ENCODE measurements around the gene ADGRF4. TPM values are rescaled to one million over a fixed set of nuclear protein-coding genes. Genes with fewer than 3 reads are reported as not detected.
A peak's percentile ranks its signal among the peaks of the same experiment; 100 is the strongest.

Gene ADGRF4
- total and polyA plus RNA-seq, 8 donors = 0.02 TPM; not detected in 7

DNA sequence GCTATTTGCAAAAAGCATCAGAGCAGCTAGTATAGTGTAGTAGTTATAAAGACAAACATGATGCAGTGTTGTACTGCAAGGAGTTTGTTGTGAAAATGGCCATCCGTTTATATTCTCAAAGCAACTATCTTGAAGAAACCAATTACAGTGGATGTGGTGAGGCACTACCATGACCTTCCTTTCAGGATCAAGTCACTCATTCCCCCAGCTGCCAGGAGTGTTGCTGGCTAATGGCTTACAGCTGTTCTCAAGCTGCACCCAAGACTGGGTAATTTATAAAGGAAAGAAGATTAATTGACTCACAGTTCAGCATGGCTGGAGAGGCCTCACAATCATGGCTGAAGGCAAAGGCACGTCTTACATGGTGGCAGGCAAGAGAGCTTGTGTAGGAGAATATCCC lies 29.0 kb downstream of the ADGRF4 start:
- no peaks in the 10 kb centered on the region for H3K4me1 ChIP-seq
- ATAC-seq (no peak), FAIRE-seq (no peak), DNase-seq (no peak)
- H3K27ac ChIP-seq = no peak overlapping the region
- no peaks in the 10 kb centered on the region for H3K36me3 ChIP-seq
- intact Hi-C loops (cut with DNase I) = no loop called here
- no peaks in the 10 kb centered on the region for H3K27me3 ChIP-seq
- TF ChIP-seq, protein P1, sequence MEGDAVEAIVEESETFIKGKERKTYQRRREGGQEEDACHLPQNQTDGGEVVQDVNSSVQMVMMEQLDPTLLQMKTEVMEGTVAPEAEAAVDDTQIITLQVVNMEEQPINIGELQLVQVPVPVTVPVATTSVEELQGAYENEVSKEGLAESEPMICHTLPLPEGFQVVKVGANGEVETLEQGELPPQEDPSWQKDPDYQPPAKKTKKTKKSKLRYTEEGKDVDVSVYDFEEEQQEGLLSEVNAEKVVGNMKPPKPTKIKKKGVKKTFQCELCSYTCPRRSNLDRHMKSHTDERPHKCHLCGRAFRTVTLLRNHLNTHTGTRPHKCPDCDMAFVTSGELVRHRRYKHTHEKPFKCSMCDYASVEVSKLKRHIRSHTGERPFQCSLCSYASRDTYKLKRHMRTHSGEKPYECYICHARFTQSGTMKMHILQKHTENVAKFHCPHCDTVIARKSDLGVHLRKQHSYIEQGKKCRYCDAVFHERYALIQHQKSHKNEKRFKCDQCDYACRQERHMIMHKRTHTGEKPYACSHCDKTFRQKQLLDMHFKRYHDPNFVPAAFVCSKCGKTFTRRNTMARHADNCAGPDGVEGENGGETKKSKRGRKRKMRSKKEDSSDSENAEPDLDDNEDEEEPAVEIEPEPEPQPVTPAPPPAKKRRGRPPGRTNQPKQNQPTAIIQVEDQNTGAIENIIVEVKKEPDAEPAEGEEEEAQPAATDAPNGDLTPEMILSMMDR (IDR thresholded peaks at IDR 0.05) = no peak
- no peak overlapping the region for H3K4me3 ChIP-seq
- WGBS, 2 donors = 40 to 53% methylated on average over 2 of the region's 2 CpGs
- H3K9me3 ChIP-seq = no peaks in the 10 kb centered on the region

DNA sequence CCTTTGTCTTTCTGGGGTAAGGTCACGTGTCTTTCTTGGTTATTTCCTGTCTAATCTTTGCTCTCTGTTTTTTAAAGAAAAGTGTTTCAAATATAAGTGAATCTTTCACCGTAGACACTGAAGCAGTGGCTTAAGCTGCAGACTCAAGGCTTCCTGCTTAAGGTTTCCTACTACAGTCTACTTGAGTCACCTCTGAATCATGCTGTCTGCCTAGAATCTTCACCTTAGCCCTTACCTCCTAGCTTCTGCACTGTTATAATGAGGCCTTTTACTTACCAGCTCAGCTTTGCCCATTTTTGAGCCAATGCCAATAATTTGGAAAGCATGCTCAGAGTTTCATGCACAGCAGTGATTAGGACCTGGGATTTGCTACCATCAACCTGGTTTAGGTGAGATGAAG lies 30.6 kb downstream of the ADGRF4 start:
- no peak overlapping the region for H3K4me3 ChIP-seq
- no peaks in the 10 kb centered on the region for H3K9me3 ChIP-seq
- WGBS, 2 donors = 29 to 38% methylated on average over 2 of the region's 2 CpGs
- FAIRE-seq (no peak), DNase-seq (no peak), ATAC-seq (no peak)
- intact Hi-C loops (cut with DNase I) = no loop called here
- TF ChIP-seq, protein P1 (IDR thresholded peaks at IDR 0.05) = no peak
- no peak overlapping the region for H3K27ac ChIP-seq
- H3K4me1 ChIP-seq = no peaks in the 10 kb centered on the region
- no peaks in the 10 kb centered on the region for H3K36me3 ChIP-seq
- H3K27me3 ChIP-seq = no peaks in the 10 kb centered on the region

DNA sequence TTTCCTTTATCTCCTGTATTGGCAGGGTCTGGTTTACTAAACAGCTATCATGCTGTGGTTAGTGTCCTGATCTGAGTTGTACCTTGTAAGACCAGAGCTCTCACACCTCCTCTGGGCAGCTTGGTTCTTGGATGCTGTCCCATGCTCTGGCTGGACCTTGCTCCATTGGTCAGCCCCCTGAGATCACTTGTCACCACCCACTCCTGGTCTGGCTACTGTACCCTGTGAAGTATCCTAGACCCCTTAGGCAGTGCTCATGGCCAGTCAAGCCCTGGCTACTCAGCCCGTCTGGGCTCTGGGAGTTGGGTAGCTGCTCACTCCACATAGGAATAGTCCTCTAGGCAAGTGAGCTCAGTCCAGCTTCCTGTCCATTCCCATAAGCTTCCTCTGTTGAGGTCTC lies 31.1 kb downstream of the ADGRF4 start:
- WGBS, 2 donors = 93 to 94% methylated on average over 1 of the region's 1 CpG
- H3K36me3 ChIP-seq = no peaks in the 10 kb centered on the region
- no peaks in the 10 kb centered on the region for H3K4me1 ChIP-seq
- H3K9me3 ChIP-seq = no peaks in the 10 kb centered on the region
- H3K27me3 ChIP-seq = no peaks in the 10 kb centered on the region
- H3K4me3 ChIP-seq = no peak overlapping the region
- FAIRE-seq = no peak
- intact Hi-C loops (cut with DNase I) = no loop called here
- TF ChIP-seq, protein P1 (IDR thresholded peaks at IDR 0.05) = no peak
- DNase-seq = no peak
- no peak for ATAC-seq
- no peak overlapping the region for H3K27ac ChIP-seq

DNA sequence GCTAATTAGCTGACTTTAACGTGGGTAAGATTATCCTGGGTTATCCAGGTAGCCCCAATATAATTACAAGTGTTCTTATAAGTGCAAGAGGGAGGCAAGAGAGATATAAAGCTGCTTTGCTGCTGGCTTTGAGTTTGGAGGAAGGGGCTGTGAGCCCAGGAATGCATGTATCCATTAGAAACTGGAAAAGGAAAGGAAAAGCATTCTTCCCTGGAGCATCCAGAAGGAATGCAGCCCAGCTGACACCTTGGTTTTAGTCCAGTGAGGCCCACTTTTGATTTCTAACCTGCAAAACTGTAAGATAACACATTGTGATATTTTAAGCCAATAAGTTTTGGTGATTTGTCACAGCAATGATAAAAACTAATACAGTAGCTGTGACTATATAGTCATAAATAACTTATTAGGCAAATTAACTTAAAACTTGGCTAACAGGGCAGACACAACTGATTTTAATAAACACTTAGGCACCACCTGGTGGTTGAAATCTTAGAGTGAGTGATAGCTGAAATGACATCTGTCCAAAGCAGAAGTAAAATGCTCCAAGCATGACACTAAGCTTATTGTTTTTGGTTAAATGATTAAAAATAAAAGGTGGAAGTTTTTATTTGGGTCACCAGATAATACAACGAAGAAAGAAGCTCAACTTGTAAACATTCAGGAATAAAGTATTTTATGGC lies 35.6 kb downstream of the ADGRF4 start:
- H3K27me3 ChIP-seq = no peaks in the 10 kb centered on the region
- WGBS, 2 donors = 15 to 19% methylated on average over 2 of the region's 2 CpGs
- no peaks in the 10 kb centered on the region for H3K9me3 ChIP-seq
- H3K36me3 ChIP-seq = no peaks in the 10 kb centered on the region
- intact Hi-C loops (cut with DNase I) = loop anchor here in 1 of 3 donors (10.0 kb wide), 1 partner anchor 99 kb away; no protein-coding TSS in a partner anchor
- no peak overlapping the region for H3K27ac ChIP-seq
- DNase-seq = no peak
- H3K4me1 ChIP-seq = no peaks in the 10 kb centered on the region
- TF ChIP-seq, protein P1 (IDR thresholded peaks at IDR 0.05) = peak in 3 of 4 donors; percentile 17 to 33 (median 28)
- H3K4me3 ChIP-seq = no peak overlapping the region
- no peak for FAIRE-seq
- ATAC-seq = peak in 3 of 4 donors; percentile 55 to 61 (median 56)

DNA sequence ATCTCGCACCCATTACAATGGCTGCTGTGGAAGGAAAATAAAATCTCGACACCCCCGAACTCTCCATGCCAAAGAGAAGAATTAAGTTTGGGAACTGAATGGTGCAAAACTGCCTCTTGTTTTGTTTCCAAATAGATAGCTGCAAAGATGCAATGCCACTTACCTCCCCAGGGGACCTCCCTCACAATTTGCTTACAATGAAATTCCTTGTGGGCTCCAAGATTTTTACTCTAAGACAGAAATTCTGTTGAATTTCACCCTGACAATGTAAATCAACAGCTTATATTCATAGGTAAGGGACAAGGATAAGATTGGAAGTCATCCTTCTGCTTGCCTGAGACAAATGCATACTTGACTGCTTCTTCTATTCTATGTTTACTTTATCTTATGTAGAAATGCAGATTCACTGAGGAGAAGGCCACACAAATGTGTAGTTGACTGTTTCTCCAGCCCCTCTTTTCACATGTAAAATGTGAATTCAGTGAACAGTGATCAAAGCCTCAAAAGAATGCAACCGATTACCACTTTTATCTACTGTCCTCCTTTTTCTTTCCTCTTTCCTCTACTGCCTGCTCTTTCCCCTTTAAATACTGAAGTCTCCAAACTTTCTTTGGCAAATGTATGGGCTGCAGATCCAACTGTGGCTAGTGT lies 36.6 kb downstream of the ADGRF4 start:
- FAIRE-seq = no peak
- Histone ChIP-seq H3K4me3 (no peak overlapping the region), H3K27me3 (no peaks in the 10 kb centered on the region), H3K9me3 (no peaks in the 10 kb centered on the region), H3K27ac (no peak overlapping the region), H3K4me1 (no peaks in the 10 kb centered on the region), H3K36me3 (no peaks in the 10 kb centered on the region)
- intact Hi-C loops (cut with DNase I) = loop anchor here in 1 of 3 donors (10.0 kb wide), 1 partner anchor 100 kb away; no protein-coding TSS in a partner anchor
- TF ChIP-seq, protein P1 (IDR thresholded peaks at IDR 0.05) = no peak
- DNase-seq = no peak
- 55 to 57% methylated on average over 4 of the region's 4 CpGs for WGBS, 2 donors
- ATAC-seq = no peak

All from pancreas (tissue), 10 donors.